Measurements from ENCODE around the gene CCKAR. TPM values are rescaled to one million over a fixed set of nuclear protein-coding genes. Genes with fewer than 3 reads are reported as not detected.

CCKAR gene
- total and polyA plus RNA-seq, 8 donors, result 0.12 to 0.16 (median 0.15) TPM; not detected in 3

DNA sequence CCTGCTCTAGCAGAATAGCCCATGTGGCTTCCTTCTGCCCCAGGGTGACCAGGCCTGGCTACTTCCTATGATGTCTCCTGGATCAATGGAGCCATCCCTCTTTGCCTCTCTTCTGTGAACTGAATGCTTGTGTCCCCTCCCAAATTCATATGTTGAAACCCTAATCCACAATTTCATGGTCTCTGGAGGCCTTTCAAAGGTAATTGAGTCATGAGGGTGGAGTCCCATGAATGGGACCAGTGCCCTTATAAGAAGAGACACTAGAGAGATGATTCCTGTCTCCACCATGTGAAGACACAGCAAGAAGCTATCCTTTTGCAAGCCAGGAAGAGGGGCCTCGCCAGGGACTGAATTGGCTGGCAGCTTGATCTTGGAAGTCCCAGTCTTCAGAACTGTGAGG is 18.4 kb downstream of the CCKAR start:
- Histone ChIP-seq H3K9me3 (no peaks in the 10 kb centered on the region), H3K36me3 (no peaks in the 10 kb centered on the region), H3K4me3 (no peak overlapping the region), H3K27me3 (no peaks in the 10 kb centered on the region), H3K27ac (no peak overlapping the region), H3K4me1 (no peaks in the 10 kb centered on the region)
- no peak for ATAC-seq
- intact Hi-C loops (cut with DNase I), result no loop called here
- WGBS, 2 donors, result 83 to 89% methylated on average over 1 of the region's 1 CpG
- TF ChIP-seq, protein P1, sequence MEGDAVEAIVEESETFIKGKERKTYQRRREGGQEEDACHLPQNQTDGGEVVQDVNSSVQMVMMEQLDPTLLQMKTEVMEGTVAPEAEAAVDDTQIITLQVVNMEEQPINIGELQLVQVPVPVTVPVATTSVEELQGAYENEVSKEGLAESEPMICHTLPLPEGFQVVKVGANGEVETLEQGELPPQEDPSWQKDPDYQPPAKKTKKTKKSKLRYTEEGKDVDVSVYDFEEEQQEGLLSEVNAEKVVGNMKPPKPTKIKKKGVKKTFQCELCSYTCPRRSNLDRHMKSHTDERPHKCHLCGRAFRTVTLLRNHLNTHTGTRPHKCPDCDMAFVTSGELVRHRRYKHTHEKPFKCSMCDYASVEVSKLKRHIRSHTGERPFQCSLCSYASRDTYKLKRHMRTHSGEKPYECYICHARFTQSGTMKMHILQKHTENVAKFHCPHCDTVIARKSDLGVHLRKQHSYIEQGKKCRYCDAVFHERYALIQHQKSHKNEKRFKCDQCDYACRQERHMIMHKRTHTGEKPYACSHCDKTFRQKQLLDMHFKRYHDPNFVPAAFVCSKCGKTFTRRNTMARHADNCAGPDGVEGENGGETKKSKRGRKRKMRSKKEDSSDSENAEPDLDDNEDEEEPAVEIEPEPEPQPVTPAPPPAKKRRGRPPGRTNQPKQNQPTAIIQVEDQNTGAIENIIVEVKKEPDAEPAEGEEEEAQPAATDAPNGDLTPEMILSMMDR (IDR thresholded peaks at IDR 0.05), result no peak
- DNase-seq, result no peak
- no peak for FAIRE-seq

DNA sequence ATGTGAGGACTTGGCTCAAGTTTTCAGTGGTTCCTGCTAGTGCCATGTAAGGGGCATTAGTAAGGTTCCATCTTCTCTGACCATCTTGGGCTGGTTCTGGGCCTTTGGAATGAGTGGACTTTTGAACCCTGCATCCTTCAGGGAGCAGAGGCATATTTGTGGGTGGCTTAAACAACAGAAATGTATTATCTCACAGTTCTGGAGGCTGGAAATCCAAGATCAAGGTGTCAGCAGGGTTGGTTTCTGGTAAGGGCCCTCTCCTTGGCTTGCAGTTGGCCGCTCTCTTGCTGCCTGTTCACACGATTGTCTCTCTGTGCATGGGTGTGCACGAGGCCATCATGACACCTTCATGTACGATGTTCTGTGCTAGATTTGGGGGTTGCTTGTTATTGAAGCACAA is 21.3 kb downstream of the CCKAR start:
- no peak overlapping the region for H3K27ac ChIP-seq
- no peaks in the 10 kb centered on the region for H3K36me3 ChIP-seq
- DNase-seq, result no peak
- 72 to 75% methylated on average over 4 of the region's 4 CpGs for WGBS, 2 donors
- no peak overlapping the region for H3K4me3 ChIP-seq
- no peaks in the 10 kb centered on the region for H3K9me3 ChIP-seq
- intact Hi-C loops (cut with DNase I), result no loop called here
- TF ChIP-seq, protein P1 (IDR thresholded peaks at IDR 0.05), result no peak
- H3K27me3 ChIP-seq, result no peaks in the 10 kb centered on the region
- H3K4me1 ChIP-seq, result no peaks in the 10 kb centered on the region
- no peak for FAIRE-seq
- ATAC-seq, result peak in 2 of 4 donors; percentile 38 to 54

DNA sequence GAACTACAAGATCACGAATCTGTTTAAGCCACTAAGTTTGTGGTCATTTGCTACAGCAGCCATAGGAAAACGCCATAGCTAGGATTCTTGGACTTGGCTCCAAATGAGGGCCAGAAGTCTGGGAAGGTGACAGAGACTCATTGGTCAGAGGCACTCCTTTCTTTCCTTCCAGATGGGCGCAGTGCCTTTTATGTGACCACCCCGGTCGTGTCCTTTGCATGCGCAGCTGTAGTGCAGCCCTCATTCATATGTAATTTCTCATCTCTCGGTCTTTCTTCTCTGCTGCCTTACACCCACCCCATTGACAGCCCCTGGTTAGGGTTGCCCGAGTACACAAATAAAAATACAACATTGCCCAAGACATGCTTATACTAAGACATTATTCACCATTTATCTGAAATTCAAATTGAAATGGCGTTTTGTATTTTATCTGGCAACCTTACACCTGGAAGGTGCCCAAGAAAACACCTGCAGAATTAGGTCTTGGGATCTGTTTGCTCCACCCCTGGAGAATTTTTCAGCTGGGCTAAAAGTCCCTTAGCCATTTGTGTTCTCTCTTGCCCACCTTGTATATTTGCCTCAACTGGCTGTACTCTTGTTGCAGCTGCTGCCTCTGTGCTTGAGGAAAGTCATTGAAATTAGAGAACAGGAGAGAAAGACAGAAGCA is 21.9 kb downstream of the CCKAR start:
- H3K4me3 ChIP-seq, result no peak overlapping the region
- FAIRE-seq (no peak), ATAC-seq (peak; percentile 55 to 88 (median 72)), DNase-seq (peak in 3 of 6 donors; percentile 41 to 51 (median 46))
- no peaks in the 10 kb centered on the region for H3K36me3 ChIP-seq
- H3K4me1 ChIP-seq, result no peaks in the 10 kb centered on the region
- 55 to 56% methylated on average over 9 of the region's 9 CpGs for WGBS, 2 donors
- no peaks in the 10 kb centered on the region for H3K27me3 ChIP-seq
- H3K9me3 ChIP-seq, result no peaks in the 10 kb centered on the region
- H3K27ac ChIP-seq, result no peak overlapping the region
- TF ChIP-seq, protein P1 (IDR thresholded peaks at IDR 0.05), result no peak
- intact Hi-C loops (cut with DNase I), result no loop called here

DNA sequence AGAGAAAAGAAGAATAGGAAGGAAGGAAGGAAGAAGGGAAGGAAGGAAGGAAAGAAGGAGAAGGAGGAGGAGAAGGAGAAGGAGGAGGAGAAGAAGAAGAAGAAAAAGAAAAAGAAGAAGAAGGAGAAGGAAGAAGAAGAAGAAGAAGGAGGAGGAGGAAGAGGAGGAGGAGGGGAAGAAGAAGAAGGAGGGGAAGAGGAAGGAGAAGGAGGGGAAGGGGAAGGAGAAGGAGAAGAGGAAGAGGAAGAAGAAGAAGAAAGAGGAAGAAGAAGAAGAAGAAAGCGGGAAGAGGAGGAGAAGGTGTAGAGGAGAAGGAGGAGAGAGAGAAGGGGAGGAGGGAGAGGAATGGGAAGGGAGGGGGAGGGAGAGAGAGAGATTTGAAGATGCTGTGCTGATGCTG is 22.6 kb downstream of the CCKAR start:
- H3K27me3 ChIP-seq, result no peaks in the 10 kb centered on the region
- no peaks in the 10 kb centered on the region for H3K36me3 ChIP-seq
- ATAC-seq, result no peak
- DNase-seq, result no peak
- no peaks in the 10 kb centered on the region for H3K9me3 ChIP-seq
- FAIRE-seq, result no peak
- WGBS, 2 donors, result 81 to 97% methylated on average over 1 of the region's 1 CpG
- intact Hi-C loops (cut with DNase I), result no loop called here
- H3K4me3 ChIP-seq, result no peak overlapping the region
- TF ChIP-seq, protein P1 (IDR thresholded peaks at IDR 0.05), result no peak
- H3K4me1 ChIP-seq, result no peaks in the 10 kb centered on the region
- no peak overlapping the region for H3K27ac ChIP-seq

DNA sequence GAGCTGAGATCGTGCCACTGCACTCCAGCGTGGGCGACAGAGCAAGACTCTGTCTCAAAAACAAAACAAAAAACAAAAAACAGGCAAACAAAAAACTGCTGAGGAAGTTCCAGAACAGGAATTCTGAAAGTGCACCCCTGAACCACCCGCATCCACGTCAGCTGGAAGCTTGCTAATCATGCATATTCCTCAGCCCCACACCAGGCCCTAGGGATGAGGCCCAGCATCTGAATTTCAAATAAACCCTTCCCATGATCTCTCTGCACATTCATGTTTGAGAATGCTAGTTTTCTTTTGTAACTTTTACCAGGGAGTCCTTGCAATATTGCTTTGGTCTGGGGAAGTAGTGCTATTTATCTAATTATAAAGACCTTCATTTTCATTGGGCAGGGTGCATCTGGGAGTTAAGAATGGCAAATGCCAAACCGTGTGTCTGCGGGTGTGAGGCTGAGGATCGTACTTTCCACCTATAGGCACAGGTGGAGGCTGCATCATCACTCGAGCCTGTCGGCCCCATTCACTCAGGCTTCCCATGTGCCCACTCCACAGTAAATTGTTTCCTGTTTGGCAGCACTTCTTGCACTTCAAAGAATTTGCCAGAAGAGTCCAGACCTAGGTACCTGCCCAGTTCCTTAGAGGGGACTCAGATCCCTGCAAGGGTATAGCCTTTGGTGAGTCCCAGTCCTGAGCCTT is 23.6 kb downstream of the CCKAR start:
- intact Hi-C loops (cut with DNase I), result no loop called here
- H3K27me3 ChIP-seq, result no peaks in the 10 kb centered on the region
- no peaks in the 10 kb centered on the region for H3K9me3 ChIP-seq
- no peak for FAIRE-seq
- DNase-seq, result no peak
- ATAC-seq, result no peak
- no peaks in the 10 kb centered on the region for H3K36me3 ChIP-seq
- no peak overlapping the region for H3K27ac ChIP-seq
- H3K4me1 ChIP-seq, result no peaks in the 10 kb centered on the region
- no peak overlapping the region for H3K4me3 ChIP-seq
- WGBS, 2 donors, result 89 to 95% methylated on average over 10 of the region's 10 CpGs
- TF ChIP-seq, protein P1 (IDR thresholded peaks at IDR 0.05), result no peak

Data from pancreas (tissue), 10 donors.